M059J (cell line): ENCODE results near the gene COQ2. TPM values are rescaled to one million over a fixed set of nuclear protein-coding genes. Genes with fewer than 3 reads are reported as not detected.

Experiments used
- DNase-seq: peaks from one replicate; pipeline ENCODE4 v3.0.0-alpha.2; 2012; ENCODE audit warnings: low read depth
- total RNA-seq: library from RNA; depleted of rRNA; stranded (reverse); fragments of >200 nt; shearing (Covaris generic); gene quantifications from 2 replicates; pipeline ENCODE4 v1.2.3, GENCODE V29; 2014; rRNA removed

The COQ2 gene
- total RNA-seq, 1 experiment from 2014 or later: 20.3 TPM

DNA sequence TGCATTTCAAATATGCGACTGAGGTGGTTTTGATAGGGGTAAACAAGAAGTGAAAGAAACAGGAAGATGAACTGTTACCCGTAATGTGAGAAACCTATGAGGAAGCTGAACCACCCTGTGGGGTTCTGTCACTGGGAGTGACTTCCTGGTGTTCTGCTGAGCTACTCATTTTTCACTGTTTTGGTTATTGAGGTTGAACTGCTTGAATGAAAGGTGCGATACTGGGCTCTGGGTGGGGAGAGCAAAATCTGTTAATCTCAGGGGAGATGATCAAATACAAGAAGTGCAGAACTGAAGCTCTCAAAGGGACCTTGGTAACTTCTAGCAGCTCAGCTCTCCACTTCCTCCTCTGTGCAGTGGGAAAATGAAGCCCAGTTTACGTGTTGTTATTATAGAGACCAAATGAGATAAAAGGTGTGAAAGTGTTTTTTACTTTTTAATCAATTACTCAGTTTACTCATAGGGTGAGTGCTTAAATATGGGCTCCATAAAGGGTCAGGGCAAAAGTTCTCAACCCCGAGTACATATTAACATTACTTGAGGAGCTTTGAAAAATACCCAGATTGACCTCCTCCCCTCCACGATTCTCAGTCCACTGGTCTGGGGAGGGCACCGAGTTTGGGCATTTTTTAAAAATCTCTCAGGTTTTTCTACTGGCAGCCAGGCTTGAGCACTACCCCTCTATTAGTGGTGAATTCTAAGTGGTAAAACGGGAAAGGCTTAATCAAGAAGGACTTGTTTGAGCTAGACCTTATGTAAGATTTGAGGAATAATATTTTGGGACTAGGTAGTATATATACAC is 66.7 kb downstream of the COQ2 start:
- DNase-seq: no peak

- no peak for DNase-seq
These were observed 67.5 kb downstream of the COQ2 start for GRCh38 chr4:83216959-83217683.

DNA sequence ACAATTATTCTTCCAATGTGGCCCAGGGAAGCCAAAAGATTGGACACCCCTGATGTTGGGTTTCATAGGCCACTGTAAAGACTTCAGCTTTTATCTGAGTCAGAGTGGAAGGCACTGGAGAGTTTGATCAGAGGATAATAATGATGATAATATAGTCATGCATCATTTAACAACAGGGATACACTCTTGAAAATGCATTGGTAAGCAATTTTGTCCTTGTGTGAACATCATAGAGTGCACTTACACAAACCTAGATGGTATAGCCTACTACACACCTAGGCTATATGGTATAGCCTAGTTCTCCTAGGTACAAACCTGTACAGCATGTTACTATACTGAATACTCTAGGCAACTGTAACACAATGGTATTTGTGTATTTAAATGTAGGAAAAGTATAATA is 70.5 kb downstream of the COQ2 start:
- DNase-seq: no peak

Other genes with a start within 250 kb of the COQ2 start
- gene COPS4, start 249.6 kb downstream of the COQ2 start, total RNA-seq: 84.6 and 85.8 TPM in 2 replicates
- 122 and 240 TPM in 2 replicates for gene PLAC8, start 170.1 kb downstream of the COQ2 start, total RNA-seq
- 4.1 and 7.6 TPM in 2 replicates for gene HPSE, start 50.0 kb upstream of the COQ2 start, total RNA-seq
- gene HELQ, start 171.0 kb upstream of the COQ2 start, total RNA-seq: 5.9 and 13.1 TPM in 2 replicates
- gene MRPS18C, start 171.3 kb upstream of the COQ2 start, total RNA-seq: 53.0 and 97.8 TPM in 2 replicates
- gene ABRAXAS1, start 200.3 kb upstream of the COQ2 start, total RNA-seq: 2.5 and 5.4 TPM in 2 replicates